GM12878 (cell line): ENCODE measurements around the gene ARHGEF11. TPM values are rescaled to one million over a fixed set of nuclear protein-coding genes. Genes with fewer than 3 reads are reported as not detected.

ENCODE experiments used
- ATAC-seq: fragments of 200-7000 bp; cut with Tn5 transposase; 3 replicates; pipeline ENCODE4 v1.9.1; 2020; ENCODE audit warnings: mild to moderate bottlenecking, moderate library complexity
- BruUV-seq: library from RNA; stranded (reverse); fragments of 400-500 nt; replicated peaks from 2 replicates; lab custom pipeline; 2021; lab: Mats Ljungman, UMichigan
- CTCF ChIA-PET: fragments of 300-600 bp; sonication (Branson Sonifier 250); formaldehyde crosslinking; extraction: SDS; loops from one replicate; lab custom pipeline; 2021; ENCODE audit warnings: inconsistent platforms; lab: Yijun Ruan, JAX
- POLR2A ChIA-PET: fragments of 350-600 bp; formaldehyde crosslinking; extraction: SDS; loops from one replicate; lab custom pipeline; 2021; ENCODE audit warnings: inconsistent platforms; lab: Charles Lee
- RAD21 ChIA-PET: fragments of 300-600 bp; sonication (Branson Sonifier 250); formaldehyde crosslinking; loops from one replicate; lab custom pipeline; 2023; ENCODE audit warnings: antibody characterized with exemption; ENCODE audit not compliant: unreplicated experiment; lab: Charles Lee
- SMC1A ChIA-PET: fragments of 300-600 bp; sonication (Branson Sonifier 250); formaldehyde crosslinking; loops from one replicate; lab custom pipeline; 2023; ENCODE audit not compliant: unreplicated experiment, uncharacterized antibody; lab: Charles Lee
- DNase-seq: peaks from one replicate; pipeline ENCODE4 v3.0.0-alpha.2; 2011; ENCODE audit warnings: low read depth, low spot score
- FAIRE-seq: peaks from 3 replicates; lab custom pipeline; 2011; peaks lifted over from hg19 to GRCh38; lab: Jason Lieb, UNC
- H2AFZ ChIP-seq: 2 replicates; pipeline ENCODE4 v1.6.0; 2011; ENCODE audit warnings: low read depth, low read length, control low read depth; ENCODE audit not compliant: control insufficient read depth
- H3K27ac ChIP-seq: 2 replicates; pipeline ENCODE4 v1.5.1; 2011; ENCODE audit warnings: control low read depth; ENCODE audit not compliant: control insufficient read depth, insufficient read depth
- H3K27me3 ChIP-seq, 2 experiments: replicated peaks in 1 of 2; 2 replicates each; pipeline versions ENCODE4 v1.6.0 to v1.6.1; 2011; ENCODE audit warnings: low read length in 1 of 2; ENCODE audit not compliant: control insufficient read depth in 2 of 2, insufficient read depth in 2 of 2
- H3K36me3 ChIP-seq, 2 experiments: 2 replicates each; pipeline ENCODE4 v1.5.1; 2011; ENCODE audit warnings: low read length in 1 of 2; ENCODE audit not compliant: control insufficient read depth in 2 of 2, insufficient read depth in 2 of 2
- H3K4me1 ChIP-seq: 2 replicates; pipeline ENCODE4 v1.6.1; 2011; ENCODE audit warnings: mild to moderate bottlenecking, low read length, moderate library complexity, mixed read lengths; ENCODE audit not compliant: control insufficient read depth, insufficient read depth
- H3K4me2 ChIP-seq: 2 replicates; pipeline ENCODE4 v1.6.0; 2011; ENCODE audit warnings: control low read depth; ENCODE audit not compliant: control insufficient read depth, insufficient read depth
- H3K4me3 ChIP-seq: fragments of 200-600 bp; sonication (generic); 2 replicates; pipeline ENCODE4 v1.5.1; 2016
- H3K79me2 ChIP-seq: 2 replicates; pipeline ENCODE4 v1.6.0; 2011; ENCODE audit warnings: low read length; ENCODE audit not compliant: control insufficient read depth, insufficient read depth
- H3K9ac ChIP-seq: 2 replicates; pipeline ENCODE4 v1.8.0; 2011; ENCODE audit warnings: low read length, control low read depth, mixed read lengths; ENCODE audit not compliant: control insufficient read depth, insufficient read depth
- H3K9me3 ChIP-seq: replicated peaks from 3 replicates; pipeline ENCODE4 v1.5.1; 2011; ENCODE audit warnings: mild to moderate bottlenecking, low read length; ENCODE audit not compliant: control insufficient read depth, insufficient read depth
- H4K20me1 ChIP-seq: 2 replicates; pipeline ENCODE4 v1.6.0; 2011; ENCODE audit not compliant: control insufficient read depth, insufficient read depth
- MEF2B ChIP-seq: fragments of 450-650 bp; IDR thresholded peaks from 2 replicates; pipeline ENCODE4 v1.6.1; 2018; ENCODE audit warnings: mild to moderate bottlenecking, moderate library complexity; ENCODE audit not compliant: partially characterized antibody, poor library complexity, severe bottlenecking
- RCOR1 ChIP-seq: conservative IDR thresholded peaks from 2 replicates; pipeline ENCODE4 v1.6.1; 2012; ENCODE audit warnings: low read depth, low read length, improper control_type of control experiment
- WGBS: methylation state at CpG from one replicate; pipeline ENCODE4 v1.1.6; 2016; ENCODE audit warnings: low lambda C conversion rate; ENCODE audit not compliant: insufficient replicate concordance, insufficient coverage; ENCODE audit errors: missing lambda C conversion rate; 5-methylcytosine and 5-hydroxymethylcytosine counted together
- in situ Hi-C: fragments of 300-500 bp; cut with MboI; formaldehyde crosslinking; loops from 9 replicates; pipeline ENCODE4 v1.14.3; 2018; ENCODE audit warnings: mixed read lengths
- intact Hi-C: fragments of 100-400 bp; cut with micrococcal nuclease; formaldehyde crosslinking; loops from one replicate; pipeline ENCODE4 v1.14.2; 2022; ENCODE audit not compliant: unreplicated experiment
- polyA plus RNA-seq, 11 experiments: library from polyadenylated mRNA; depleted of rRNA in 4 of 11; unstranded in 6 of 11; stranded (reverse) in 5 of 11; fragments of >200 nt; fragmentation: Nextera tagmentation in 4 of 11; fragmentation: Illumina TruSeq in 1 of 11; extraction: Ambion mirVana in 4 of 11; extraction: Trizol in 1 of 11; gene quantifications; 1 replicate in 1 of 11; 2 replicates in 10 of 11; pipeline versions ENCODE4 v1.2.1 to v1.2.3, GENCODE V29; 2011 to 2016; ENCODE audit warnings: inconsistent platforms in 2 of 11, missing spikeins in 2 of 11, low read depth in 1 of 11
- total RNA-seq, 4 experiments: library from RNA; depleted of rRNA in 3 of 4; stranded (reverse); fragments of >200 nt in 3 of 4; fragmentation: Illumina TruSeq in 1 of 4; extraction: Trizol in 1 of 4; gene quantifications; 2 replicates each; pipeline versions ENCODE4 v1.2.1 to v1.2.3, GENCODE V29; 2013 to 2021
- TF ChIP-seq, protein P1 (sequence below): IDR thresholded peaks from 2 replicates; pipeline ENCODE4 v1.6.1; 2012; ENCODE audit warnings: improper control_type of control experiment, low read depth, low read length; ENCODE audit not compliant: insufficient replicate concordance
- TF ChIP-seq, protein P2 (sequence below): fragments of 450-650 bp; IDR thresholded peaks from 2 replicates; pipeline ENCODE4 v1.6.1; 2017; ENCODE audit warnings: borderline replicate concordance
- TF ChIP-seq, protein P3 (sequence below): fragments of 450-650 bp; IDR thresholded peaks from 2 replicates; pipeline ENCODE4 v1.6.1; 2017; ENCODE audit warnings: antibody characterized with exemption, mild to moderate bottlenecking, moderate library complexity

ARHGEF11 gene
- total and polyA plus RNA-seq, 10 of the 15 experiments (the other 5 are each of a cell fraction or from before 2014, with no cell fraction given): 0.05 to 12.7 (median 1.8) TPM

DNA sequence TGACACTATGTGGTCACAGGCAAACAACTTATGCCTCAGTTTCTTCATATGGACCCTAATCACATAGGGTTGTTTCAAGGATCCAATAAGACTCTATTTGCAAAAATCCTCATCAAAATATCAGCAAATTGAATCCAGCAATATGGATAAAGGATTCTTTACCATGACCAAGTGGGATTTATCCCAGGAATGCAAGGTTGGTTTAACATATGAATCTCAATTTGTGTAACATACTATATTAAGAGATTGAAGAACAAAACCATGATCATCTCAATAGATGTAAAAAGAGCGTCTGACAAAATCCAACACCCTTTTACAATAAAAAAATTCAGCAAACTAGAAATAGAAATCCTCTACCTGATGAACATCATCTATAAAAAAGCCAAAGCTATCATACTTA lies 23.9 kb downstream of the ARHGEF11 start:
- Histone ChIP-seq H3K4me2 (no peak overlapping the region), H4K20me1 (no peaks in the 10 kb centered on the region), H3K36me3 (peaks cover 0 to 1% of the 10 kb centered on the region in 2 experiments; a peak in 2 of 4 replicates), H3K27ac (no peak overlapping the region), H3K27me3 (no peaks in the 10 kb centered on the region), H3K9me3 (peaks cover 5% of the 10 kb centered on the region), H3K79me2 (no peaks in the 10 kb centered on the region; the same call in 1 of the 2 replicates), H3K9ac (no peak overlapping the region), H3K4me1 (no peaks in the 10 kb centered on the region), H3K4me3 (no peak overlapping the region), H2AFZ (no peak overlapping the region)
- POLR2A ChIA-PET: no interaction called here
- intact Hi-C loops (no loop called here), in situ Hi-C loops (no loop called here)
- CTCF ChIA-PET: no interaction called here
- no TSS peak for BruUV-seq
- FAIRE-seq: no peak
- 68% methylated on average over 1 of the region's 1 CpG for WGBS
- RAD21 ChIA-PET: no interaction called here
- no peak for DNase-seq
- SMC1A ChIA-PET: interaction anchor here (1.2 kb wide), 1 partner anchor 22 kb away, joined by 3 read pairs; no protein-coding TSS in a partner anchor
- no peak for ATAC-seq
- TF ChIP-seq, protein P1, sequence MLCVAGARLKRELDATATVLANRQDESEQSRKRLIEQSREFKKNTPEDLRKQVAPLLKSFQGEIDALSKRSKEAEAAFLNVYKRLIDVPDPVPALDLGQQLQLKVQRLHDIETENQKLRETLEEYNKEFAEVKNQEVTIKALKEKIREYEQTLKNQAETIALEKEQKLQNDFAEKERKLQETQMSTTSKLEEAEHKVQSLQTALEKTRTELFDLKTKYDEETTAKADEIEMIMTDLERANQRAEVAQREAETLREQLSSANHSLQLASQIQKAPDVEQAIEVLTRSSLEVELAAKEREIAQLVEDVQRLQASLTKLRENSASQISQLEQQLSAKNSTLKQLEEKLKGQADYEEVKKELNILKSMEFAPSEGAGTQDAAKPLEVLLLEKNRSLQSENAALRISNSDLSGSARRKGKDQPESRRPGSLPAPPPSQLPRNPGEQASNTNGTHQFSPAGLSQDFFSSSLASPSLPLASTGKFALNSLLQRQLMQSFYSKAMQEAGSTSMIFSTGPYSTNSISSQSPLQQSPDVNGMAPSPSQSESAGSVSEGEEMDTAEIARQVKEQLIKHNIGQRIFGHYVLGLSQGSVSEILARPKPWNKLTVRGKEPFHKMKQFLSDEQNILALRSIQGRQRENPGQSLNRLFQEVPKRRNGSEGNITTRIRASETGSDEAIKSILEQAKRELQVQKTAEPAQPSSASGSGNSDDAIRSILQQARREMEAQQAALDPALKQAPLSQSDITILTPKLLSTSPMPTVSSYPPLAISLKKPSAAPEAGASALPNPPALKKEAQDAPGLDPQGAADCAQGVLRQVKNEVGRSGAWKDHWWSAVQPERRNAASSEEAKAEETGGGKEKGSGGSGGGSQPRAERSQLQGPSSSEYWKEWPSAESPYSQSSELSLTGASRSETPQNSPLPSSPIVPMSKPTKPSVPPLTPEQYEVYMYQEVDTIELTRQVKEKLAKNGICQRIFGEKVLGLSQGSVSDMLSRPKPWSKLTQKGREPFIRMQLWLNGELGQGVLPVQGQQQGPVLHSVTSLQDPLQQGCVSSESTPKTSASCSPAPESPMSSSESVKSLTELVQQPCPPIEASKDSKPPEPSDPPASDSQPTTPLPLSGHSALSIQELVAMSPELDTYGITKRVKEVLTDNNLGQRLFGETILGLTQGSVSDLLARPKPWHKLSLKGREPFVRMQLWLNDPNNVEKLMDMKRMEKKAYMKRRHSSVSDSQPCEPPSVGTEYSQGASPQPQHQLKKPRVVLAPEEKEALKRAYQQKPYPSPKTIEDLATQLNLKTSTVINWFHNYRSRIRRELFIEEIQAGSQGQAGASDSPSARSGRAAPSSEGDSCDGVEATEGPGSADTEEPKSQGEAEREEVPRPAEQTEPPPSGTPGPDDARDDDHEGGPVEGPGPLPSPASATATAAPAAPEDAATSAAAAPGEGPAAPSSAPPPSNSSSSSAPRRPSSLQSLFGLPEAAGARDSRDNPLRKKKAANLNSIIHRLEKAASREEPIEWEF: no peak
- TF ChIP-seq, protein P2, sequence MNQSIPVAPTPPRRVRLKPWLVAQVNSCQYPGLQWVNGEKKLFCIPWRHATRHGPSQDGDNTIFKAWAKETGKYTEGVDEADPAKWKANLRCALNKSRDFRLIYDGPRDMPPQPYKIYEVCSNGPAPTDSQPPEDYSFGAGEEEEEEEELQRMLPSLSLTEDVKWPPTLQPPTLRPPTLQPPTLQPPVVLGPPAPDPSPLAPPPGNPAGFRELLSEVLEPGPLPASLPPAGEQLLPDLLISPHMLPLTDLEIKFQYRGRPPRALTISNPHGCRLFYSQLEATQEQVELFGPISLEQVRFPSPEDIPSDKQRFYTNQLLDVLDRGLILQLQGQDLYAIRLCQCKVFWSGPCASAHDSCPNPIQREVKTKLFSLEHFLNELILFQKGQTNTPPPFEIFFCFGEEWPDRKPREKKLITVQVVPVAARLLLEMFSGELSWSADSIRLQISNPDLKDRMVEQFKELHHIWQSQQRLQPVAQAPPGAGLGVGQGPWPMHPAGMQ: no peak
- TF ChIP-seq RCOR1 (no peak), MEF2B (no peak)
- TF ChIP-seq, protein P3, sequence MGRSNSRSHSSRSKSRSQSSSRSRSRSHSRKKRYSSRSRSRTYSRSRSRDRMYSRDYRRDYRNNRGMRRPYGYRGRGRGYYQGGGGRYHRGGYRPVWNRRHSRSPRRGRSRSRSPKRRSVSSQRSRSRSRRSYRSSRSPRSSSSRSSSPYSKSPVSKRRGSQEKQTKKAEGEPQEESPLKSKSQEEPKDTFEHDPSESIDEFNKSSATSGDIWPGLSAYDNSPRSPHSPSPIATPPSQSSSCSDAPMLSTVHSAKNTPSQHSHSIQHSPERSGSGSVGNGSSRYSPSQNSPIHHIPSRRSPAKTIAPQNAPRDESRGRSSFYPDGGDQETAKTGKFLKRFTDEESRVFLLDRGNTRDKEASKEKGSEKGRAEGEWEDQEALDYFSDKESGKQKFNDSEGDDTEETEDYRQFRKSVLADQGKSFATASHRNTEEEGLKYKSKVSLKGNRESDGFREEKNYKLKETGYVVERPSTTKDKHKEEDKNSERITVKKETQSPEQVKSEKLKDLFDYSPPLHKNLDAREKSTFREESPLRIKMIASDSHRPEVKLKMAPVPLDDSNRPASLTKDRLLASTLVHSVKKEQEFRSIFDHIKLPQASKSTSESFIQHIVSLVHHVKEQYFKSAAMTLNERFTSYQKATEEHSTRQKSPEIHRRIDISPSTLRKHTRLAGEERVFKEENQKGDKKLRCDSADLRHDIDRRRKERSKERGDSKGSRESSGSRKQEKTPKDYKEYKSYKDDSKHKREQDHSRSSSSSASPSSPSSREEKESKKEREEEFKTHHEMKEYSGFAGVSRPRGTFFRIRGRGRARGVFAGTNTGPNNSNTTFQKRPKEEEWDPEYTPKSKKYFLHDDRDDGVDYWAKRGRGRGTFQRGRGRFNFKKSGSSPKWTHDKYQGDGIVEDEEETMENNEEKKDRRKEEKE: no peak
